A673 (cell line): ENCODE measurements around the gene DYNLT1.

Source experiments
- CTCF ChIP-seq: fragments of 300-800, 200-600 bp; sonication (generic); conservative IDR thresholded peaks from 2 replicates; pipeline ENCODE4 v1.5.1; 2017; ENCODE audit warnings: low read depth, mild to moderate bottlenecking, antibody characterized with exemption, low read length, moderate library complexity, mixed read lengths
- EZH2 ChIP-seq: fragments of 200-600 bp; sonication (generic); IDR thresholded peaks from 2 replicates; pipeline ENCODE4 v1.6.1; 2017; ENCODE audit warnings: borderline replicate concordance, low read depth, mild to moderate bottlenecking, mixed read lengths, antibody characterized with exemption, low read length; ENCODE audit not compliant: poor library complexity, severe bottlenecking

GRCh38 chr6:158655569-158656450 is 11.3 kb upstream of the DYNLT1 start:
- TF ChIP-seq CTCF (no peak), EZH2 (no peak)
